Choroid plexus epithelial cell (primary cell): ENCODE data around the gene PHKB.
A peak's percentile ranks its signal among the peaks of the same experiment; 100 is the strongest.
"Not testable (repeated sequence)": the region's sequence is repeated elsewhere in the genome, so short reads cannot be mapped to it uniquely, and the experiment has no call there.

Experiments used
- DNase-seq: peaks from one replicate; pipeline ENCODE4 v3.0.0-alpha.2; 2010; ENCODE audit warnings: low read depth
- H3K4me3 ChIP-seq: 2 replicates; pipeline ENCODE4 v1.5.1; 2011; ENCODE audit warnings: low read depth, mild to moderate bottlenecking, control low read depth, low read length, moderate library complexity
- TF ChIP-seq, protein P1 (sequence below): conservative IDR thresholded peaks from 2 replicates; pipeline ENCODE4 v1.5.1; 2011; ENCODE audit warnings: low read depth, mild to moderate bottlenecking, control low read depth, inconsistent platforms, low read length, moderate library complexity

PHKB gene

DNA sequence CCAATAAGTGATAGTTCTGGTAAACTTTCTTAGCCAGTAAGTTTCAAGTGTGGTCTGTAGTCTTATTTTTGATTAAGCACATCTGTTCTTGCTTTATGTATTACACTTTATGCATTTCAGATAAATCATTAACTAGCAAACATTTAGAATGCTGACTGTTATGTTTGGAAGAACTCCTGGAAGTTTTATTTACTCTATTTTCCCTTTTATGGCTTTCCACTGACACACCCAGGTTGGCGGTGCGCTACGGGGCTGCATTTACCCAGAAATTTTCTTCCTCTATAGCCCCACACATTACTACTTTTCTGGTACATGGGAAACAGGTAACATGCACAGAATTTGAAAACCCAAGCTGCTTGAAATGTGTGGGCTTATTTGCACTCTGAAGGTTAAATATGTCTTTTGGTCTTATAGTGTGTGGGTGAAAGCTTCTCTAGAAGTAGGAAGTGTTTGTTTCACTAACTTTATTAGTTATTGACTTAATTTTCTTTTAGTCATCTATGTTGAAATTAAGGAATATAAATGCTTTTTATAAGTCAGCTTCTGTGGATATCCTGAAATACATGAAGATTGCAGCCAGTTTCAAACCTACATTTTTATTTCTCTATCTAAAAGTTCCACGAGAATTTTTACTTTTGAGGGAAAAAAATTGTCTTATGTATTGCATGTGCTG is 203.7 kb downstream of the PHKB start:
- H3K4me3 ChIP-seq = no peak overlapping the region
- no peak for DNase-seq
- TF ChIP-seq, protein P1, sequence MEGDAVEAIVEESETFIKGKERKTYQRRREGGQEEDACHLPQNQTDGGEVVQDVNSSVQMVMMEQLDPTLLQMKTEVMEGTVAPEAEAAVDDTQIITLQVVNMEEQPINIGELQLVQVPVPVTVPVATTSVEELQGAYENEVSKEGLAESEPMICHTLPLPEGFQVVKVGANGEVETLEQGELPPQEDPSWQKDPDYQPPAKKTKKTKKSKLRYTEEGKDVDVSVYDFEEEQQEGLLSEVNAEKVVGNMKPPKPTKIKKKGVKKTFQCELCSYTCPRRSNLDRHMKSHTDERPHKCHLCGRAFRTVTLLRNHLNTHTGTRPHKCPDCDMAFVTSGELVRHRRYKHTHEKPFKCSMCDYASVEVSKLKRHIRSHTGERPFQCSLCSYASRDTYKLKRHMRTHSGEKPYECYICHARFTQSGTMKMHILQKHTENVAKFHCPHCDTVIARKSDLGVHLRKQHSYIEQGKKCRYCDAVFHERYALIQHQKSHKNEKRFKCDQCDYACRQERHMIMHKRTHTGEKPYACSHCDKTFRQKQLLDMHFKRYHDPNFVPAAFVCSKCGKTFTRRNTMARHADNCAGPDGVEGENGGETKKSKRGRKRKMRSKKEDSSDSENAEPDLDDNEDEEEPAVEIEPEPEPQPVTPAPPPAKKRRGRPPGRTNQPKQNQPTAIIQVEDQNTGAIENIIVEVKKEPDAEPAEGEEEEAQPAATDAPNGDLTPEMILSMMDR = no peak

GRCh38 chr16:47666434-47666833 is 205.3 kb downstream of the PHKB start:
- no peak overlapping the region for H3K4me3 ChIP-seq
- DNase-seq = no peak
- TF ChIP-seq, protein P1 = no peak

DNA sequence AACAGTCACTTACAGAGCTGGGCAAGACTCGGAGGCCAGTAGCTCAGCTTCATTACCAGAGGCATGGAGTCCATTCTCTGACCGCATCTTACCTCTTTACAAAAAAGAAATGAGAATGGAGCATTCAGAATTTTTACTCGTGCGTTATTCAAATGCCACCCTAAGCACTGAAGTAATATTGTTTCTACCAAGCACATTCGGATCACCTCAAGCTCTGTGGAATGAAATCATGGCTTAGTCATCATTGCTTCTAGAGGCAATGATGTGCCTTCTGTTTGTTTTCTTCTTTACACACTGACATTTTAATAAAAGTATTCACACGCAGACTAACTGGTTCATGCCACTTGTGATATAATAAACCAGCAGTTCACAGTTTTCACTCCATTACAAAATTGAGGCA is 206.8 kb downstream of the PHKB start:
- peak; percentile 22 for DNase-seq
- H3K4me3 ChIP-seq = no peak overlapping the region
- TF ChIP-seq, protein P1 = no peak

- TF ChIP-seq, protein P1 = no peak
- no peak overlapping the region for H3K4me3 ChIP-seq
- DNase-seq = no peak
These were observed 211.3 kb downstream of the PHKB start for GRCh38 chr16:47672475-47672874.

DNA sequence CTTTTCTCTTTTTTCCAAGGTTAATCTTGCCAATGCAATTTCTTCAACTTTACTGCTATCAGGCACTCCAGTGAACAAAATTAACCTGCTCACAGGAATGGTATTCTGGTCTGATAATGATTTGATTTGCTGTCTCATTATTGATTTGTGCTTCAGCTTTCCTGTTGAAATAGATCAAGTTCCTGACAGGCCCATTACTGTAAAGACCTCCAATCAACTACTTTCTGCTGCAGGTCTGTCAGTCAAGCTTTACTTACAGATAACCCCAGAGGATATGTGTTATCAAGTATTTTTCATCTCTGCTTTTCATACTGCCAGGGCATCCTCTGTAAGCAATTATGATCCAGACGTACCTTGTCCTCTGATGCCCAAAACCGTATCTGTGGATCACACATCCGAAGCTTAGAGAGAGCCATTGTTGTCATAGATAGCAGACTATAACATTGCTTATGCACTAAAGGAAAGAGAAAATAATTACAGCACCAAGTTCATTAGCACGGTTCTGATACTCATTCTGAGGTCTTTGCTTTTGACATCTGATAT is 215.6 kb downstream of the PHKB start:
- DNase-seq = no peak
- no peak overlapping the region for H3K4me3 ChIP-seq
- TF ChIP-seq, protein P1 = no peak

GRCh38 chr16:47681571-47681970 is 220.4 kb downstream of the PHKB start:
- not testable (repeated sequence) for DNase-seq, H3K4me3 ChIP-seq

DNA sequence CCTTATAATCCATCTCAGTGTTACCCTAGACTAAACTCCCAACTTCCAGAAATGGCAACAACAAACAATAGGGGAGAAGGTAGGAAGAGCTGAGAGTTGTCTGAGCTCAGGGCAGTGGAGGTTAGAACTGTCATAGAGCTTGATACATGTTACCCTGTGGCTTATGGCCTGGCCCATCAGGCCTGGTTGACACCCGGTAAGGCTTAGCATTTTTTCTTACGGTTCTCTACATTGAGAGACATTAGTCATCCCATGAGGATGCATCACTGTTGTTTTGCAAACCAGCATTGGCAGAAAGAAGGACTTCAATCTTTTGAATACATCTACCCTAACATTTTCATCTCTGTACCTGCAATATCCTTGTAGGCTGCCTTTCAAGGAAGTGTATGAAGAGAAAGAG is 226.6 kb downstream of the PHKB start:
- TF ChIP-seq, protein P1 = no peak
- H3K4me3 ChIP-seq = no peak overlapping the region
- peak; percentile 21 for DNase-seq
